GM18951 (cell line): ENCODE data around the gene PODXL.
"Not testable (repeated sequence)": the region's sequence is repeated elsewhere in the genome, so short reads cannot be mapped to it uniquely, and the experiment has no call there.

Source experiments
- POLR2A ChIP-seq: IDR thresholded peaks from 4 replicates; pipeline ENCODE4 v1.6.1; 2011; ENCODE audit warnings: mild to moderate bottlenecking; ENCODE audit not compliant: insufficient read length, insufficient read depth; ENCODE audit errors: extremely low read depth
- in situ Hi-C: fragments of 300-500 bp; cut with MboI; formaldehyde crosslinking; loops from one replicate; pipeline ENCODE4 v1.12.0; 2022; ENCODE audit warnings: low sequenced_read_pairs, mixed read lengths, inconsistent platforms; ENCODE audit not compliant: unreplicated experiment

Gene PODXL

DNA sequence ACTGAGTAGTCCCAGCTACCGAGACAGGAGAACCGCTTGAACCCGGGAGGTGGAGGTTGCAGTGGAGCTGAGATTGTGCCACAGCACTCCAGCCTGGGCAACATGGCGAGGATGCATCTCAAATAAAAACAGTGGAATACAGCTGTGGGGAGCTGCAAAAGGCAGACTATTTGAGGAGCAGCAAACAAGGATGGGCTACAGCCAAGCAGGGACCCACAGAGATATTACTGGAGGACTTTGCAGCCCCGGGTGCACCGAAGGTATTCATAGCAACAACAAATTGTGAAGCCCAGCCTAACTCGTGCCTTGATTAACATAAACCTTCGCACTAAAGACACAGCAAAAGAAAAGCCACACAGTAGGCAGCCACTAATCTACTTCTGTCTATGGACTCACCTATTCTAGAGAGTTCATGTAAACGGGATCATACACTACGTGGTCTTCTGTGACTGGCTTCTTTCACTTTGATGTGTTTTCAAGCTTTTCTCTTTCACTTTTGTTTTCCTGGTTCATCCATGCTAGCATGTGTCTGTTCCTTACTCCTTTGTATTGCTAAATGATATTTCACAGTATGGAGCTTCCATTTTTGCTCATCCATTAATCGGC, 34.0 kb downstream of the PODXL start:
- TF ChIP-seq POLR2A, result no peak
- in situ Hi-C loops, result no loop called here

DNA sequence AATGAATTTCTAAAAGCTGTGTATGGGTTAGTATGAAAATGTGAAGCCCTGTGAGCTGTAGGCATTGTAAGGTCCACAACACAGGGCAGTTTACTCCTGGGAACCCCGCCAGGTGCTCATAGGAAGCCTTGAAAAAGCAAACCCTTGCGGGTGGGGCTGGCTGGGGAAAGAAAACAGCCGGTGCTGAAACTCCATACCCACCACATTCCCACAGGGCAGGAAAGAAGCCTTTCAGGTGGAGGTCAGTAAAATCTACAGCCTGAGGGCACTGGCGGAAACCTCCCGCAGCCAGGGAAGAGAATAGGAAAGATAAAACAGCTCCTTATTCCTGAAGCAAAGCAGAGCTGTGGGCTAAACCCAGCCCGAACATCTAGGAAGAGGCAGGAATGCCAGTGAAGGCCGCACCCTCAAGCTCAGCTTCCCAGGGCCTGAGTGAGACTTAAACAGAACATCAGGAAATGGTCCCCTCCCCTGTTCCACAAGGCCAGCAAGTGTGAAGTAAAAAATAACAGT, 34.7 kb downstream of the PODXL start:
- TF ChIP-seq POLR2A, result no peak
- in situ Hi-C loops, result no loop called here

DNA sequence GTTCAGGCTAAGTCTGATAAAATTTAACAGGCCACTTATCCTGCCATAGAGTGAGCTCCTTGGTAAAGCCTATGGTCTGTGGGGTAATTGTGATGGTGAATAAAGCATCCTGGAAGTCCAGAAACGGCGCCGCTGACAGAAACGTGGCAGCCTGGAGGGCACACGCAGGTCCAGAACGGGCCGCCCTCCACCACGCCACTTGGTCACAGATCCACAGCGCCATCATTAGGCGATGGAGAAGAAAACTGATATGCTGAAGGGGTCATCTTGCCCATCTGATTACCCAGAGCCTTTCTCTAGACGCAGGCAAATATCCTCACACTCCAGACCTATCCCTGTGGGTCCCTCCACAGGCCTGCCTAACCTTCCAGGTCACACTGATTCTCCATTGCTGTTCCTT, 37.8 kb downstream of the PODXL start:
- in situ Hi-C loops, result no loop called here

DNA sequence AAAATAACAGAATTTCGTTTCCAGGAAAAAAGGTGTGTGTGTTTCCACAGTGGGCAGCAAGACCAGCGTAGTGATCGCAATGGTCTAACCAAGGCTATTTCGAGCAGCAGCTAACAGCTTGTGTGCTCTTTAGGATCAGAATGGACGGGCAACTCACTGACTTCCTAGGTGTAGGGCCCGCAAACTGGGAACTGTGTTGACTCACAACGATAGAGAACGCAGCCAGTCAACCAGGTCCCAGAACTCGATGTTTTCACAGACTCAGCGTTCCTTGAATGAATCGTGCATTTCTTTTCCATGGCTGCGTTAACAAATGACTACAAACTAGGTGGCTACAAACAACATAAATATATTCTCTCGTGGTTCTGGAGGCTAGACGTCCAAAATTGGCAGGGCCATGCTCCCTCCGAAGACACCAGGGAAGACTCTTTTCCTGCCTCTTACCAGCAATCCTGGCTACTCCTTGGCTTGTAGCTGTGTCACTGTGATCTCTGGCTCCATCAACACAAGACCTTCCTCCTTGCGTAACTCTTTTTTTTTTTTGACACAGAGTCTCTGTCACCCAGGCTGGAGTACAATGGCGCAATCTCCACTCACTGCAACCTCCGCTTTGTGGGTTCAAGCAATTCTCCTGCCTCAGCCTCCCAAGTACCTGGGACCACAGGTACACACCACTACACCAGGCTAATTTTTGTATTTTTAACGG, 39.1 kb downstream of the PODXL start:
- in situ Hi-C loops, result no loop called here
- no peak for TF ChIP-seq POLR2A

More for the DNA sequence above, 37.8 kb downstream of the PODXL start:
- no peak for TF ChIP-seq POLR2A

DNA sequence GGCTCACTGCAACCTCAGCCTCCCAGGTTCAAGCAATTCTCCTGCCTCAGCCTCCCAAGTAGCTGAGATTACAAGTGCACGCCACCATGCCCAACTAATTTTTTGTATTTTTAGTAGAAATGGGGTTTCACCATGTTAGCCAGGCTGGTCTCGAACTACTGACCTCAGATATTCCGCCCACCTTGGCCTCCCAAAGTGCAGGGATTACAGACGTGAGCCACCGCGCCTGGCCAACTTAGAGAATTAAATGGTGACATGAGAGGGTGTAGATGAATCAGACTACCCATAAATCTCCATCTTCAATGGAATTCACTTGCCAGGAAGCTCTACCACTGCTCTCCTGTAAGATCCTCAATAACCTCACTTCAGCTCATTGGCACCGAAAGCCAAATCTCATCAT, 41.0 kb downstream of the PODXL start:
- in situ Hi-C loops, result not testable (repeated sequence)

DNA sequence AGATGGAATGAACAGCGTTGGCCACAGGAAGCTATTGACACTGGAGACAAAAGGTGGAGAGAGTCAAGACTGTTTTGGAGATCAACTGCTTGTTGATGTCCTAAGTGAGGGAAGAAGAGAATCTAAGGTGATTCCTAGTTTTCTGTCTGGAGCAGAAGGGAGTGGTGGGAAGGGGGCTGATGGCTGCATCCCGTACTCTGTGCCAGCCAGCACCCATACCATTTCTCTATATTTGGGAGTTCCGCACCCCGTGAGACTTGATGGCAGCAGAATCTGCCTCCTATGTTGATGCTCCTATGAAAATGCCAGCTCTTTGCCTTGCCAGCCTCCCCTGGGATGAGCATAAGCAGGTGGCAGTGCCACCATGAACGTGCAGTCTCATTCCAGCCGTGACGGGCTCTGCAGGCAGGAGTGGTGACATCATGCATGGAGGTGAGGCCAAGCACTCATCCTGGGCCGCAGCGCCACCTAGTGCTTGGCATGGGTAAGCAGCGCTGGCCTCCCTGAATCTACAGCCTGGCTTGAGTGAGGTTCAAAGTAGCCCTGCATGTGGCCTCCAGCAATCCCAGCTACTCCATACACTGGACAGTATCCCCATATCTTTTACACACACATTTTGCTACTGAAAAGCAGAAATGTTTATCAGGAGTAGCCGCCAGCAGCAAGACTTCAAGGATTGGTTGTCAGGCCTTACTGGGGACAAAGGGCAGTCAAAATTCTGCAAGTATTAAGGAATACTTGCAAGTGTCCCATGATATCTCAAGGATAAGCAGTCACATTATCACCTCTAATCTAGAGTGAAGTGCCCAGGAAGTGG, 43.0 kb downstream of the PODXL start:
- no peak for TF ChIP-seq POLR2A
- in situ Hi-C loops, result no loop called here

DNA sequence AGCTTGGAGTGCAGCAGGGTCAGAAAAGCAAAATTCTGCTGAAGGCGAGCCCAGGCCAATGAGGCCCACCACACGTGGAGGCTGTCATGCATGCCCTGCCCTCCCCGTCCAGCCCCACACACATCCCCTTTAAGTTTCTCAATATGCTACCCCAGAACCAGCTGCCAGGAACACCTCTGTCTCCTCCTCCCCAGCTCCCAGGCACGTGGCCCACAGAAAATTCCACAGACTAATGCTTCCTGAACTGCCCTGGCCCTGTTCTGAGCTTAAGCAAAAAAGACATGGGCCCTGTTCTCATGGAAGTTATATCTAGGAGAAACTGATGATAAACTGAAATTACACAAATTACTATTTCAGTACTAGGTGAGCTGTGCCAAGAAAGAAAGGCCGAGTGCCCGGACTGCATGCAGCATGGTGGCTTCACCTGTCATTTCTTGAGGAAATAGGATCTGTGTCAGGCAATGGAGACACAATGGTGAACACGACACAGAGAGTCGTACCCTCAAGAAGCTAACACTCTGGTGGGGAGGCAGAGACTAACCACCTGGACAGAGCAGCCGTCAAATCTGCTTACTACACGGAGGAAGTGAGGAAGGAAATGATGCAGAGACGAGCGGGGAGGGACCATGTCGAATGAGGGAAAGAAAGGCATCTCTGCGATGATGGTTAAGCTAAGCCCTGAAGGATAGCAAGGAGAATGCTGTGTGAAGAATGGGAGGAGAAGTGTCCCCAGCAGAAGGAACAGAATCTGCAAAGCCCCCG, 44.5 kb downstream of the PODXL start:
- in situ Hi-C loops, result no loop called here
- TF ChIP-seq POLR2A, result no peak

DNA sequence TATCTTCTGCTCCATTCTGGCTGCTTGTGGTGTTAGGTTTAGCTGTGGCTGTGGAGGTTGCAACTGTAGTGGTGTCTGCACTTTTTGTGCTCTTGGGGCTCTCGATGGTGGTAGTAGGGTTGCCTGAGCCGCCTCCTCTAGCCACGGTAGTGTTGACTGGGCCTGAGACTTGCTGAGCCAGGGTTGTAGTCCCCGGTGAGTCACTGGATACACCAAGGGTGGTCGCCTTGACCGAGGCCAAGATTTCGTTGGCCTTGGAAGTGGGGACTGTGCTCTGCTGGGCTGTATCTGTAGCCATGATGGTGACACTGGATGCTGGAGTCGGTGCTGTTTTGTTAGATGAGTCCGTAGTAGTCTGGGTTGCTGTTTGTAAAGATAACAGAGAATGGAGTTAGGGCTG, 45.4 kb downstream of the PODXL start:
- in situ Hi-C loops, result no loop called here
- TF ChIP-seq POLR2A, result no peak

DNA sequence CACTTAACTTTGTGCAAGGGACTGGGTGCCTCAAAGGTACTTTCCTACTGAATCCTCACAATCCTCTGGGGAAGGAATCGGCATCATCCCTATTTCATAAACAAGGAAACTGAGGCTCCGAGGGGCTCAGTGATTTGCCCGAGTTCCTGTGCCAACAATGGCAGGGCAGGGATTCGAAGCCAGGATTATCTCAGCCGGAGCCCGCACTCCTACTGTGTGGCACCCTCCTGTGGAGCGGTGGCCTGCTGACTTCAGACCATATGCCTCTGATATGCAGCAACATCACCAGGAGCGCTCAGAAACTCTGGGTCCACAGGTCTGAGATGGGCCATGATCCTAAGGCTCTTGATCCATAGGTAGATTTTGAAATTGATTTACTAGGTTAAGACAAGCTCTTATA, 46.6 kb downstream of the PODXL start:
- in situ Hi-C loops, result no loop called here
- TF ChIP-seq POLR2A, result no peak

DNA sequence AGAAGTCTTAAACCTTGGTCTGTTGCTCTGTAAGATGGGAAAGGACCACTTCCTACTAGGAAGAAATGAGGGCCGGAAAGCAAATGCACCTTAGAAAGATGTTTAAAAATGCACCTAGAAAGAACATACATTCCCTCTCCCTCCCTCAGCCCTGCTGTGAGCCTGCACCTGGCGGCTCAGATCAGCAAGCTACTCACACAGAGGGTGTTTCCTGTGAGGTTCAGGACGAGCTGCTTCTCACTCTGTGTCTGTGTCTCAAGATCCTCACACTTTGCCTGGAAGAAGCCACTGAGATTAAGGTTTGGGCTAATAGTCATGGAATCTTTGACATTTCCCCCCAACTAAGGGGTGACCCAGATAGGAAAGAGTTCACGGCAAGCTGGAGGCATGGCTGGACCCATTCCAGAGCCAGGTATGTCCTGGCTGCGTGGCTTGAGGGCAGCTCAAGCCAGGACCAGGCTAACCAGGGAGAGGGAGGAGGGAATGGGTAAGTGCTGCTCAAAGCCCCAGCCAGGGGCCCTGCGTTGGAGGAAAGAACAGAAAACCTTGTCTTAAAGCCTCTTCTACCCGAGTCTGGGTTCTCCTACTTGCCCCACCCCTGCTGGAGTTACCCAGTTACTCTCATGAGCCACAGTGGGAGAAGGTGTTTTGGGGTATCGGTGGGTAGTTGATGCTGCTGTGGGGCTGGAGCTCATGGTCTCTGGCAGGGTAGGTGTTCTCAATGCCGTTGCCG, 47.5 kb downstream of the PODXL start:
- TF ChIP-seq POLR2A, result no peak
- in situ Hi-C loops, result no loop called here

DNA sequence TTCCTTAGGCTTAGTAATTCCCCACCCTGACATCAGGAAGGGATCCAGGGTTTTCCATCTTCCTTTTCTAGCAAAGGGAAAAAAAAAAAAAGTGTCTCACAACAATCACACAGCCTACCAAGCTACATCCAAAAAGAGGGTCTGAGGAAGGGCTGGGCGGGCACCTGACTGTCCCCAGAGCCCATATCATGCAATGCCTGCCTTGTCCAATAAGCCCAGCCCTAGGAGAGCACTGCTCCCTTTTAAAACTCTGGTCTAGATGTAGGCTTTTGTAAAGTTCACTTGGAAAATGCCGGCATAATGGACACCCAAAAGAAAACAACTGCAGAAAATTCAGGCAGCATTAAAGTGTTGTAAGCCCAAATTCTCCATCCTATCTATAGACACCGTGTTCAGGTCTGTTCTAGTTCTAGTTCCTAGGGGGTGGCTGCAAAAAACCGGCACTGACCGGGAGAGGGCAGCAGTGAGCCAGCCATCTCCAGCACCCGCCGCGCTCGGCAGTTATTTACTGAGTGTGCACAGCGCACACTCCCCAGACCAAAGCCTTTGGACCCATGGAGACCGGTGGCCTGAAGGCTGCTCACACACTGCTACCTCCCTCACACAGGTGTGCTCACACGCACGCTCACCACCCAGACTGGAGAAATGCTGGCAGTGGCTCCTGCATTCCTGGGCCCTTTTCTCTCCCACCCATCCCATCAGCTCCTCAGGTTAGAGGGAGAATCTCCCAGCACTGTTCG, 48.7 kb downstream of the PODXL start:
- in situ Hi-C loops, result no loop called here
- TF ChIP-seq POLR2A, result no peak

DNA sequence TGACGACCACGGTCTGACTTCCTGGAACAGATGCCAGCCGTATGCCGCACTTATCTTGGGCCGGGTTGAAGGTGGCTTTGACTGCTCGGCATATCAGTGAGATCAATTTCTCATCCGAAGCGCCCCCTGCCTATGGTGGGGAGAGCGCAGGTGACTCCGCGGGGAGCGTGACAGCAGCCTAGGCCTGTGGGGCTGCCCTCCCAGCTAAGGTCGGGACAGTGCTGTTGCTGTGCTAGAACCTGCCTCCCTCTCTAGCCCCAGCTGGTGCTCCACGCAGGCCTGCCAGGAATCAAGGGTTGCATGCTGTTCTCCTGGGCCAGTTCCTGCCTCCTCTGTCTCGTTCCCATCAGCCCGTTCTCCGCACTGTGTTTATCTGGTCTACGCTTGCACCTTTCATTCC, 49.8 kb downstream of the PODXL start:
- TF ChIP-seq POLR2A, result no peak
- in situ Hi-C loops, result no loop called here
